Transverse colon (tissue), 3 donors: ENCODE measurements around the gene PI4K2A.

Experiments used
- CTCF ChIP-seq, 5 experiments: fragments of 200-600 bp in 3 of 5; fragments of 450-650 bp in 2 of 5; sonication (generic) in 3 of 5; IDR thresholded peaks; 1 replicate in 2 of 5; 2 replicates in 3 of 5; pipeline ENCODE4 v1.5.1; 2016 to 2017; ENCODE audit warnings: antibody characterized with exemption in 5 of 5, inconsistent platforms in 3 of 5, mild to moderate bottlenecking in 2 of 5, moderate library complexity in 1 of 5
- POLR2A ChIP-seq: fragments of 450-650 bp; IDR thresholded peaks from one replicate; pipeline ENCODE4 v1.6.1; 2016; ENCODE audit warnings: antibody characterized with exemption, mild to moderate bottlenecking, moderate library complexity

DNA sequence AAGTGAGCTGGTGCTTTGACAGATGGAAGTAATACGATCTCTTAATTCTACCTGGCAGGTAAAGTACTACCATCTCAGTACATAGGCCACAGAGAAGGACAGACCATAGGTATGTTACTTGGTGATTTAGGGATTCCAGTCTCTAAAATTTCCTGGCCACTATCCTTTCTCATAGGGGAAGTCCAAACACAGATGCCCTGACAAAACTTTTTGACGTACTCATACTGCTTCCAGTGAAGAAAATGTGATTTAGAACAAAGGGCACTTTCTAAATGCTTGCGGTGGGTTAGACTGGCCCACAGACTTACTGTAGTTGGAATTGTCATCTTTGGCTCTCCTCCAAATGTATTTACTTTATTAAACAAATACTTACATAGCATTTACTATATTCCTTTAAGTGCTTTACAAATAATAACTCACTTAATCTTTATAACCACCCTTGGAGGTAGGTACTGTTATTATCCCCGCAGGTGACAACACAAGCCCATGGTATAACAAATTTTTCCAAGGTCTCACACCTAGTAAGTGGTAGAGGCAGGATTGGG, 3.0 kb downstream of the PI4K2A start:
- TF ChIP-seq CTCF (IDR thresholded peaks at IDR 0.05) (no peak), POLR2A (no peak)
